ENCODE measurements around the gene EIF3D.
A peak's percentile ranks its signal among the peaks of the same experiment; 100 is the strongest.
"Not testable (repeated sequence)": the region's sequence is repeated elsewhere in the genome, so short reads cannot be mapped to it uniquely, and the experiment has no call there.

Gene EIF3D

GRCh38 chr22:36541831-36542411, 13.0 kb upstream of the EIF3D start:
- no peak for TF ChIP-seq CTCF (IDR thresholded peaks at IDR 0.05; ENCODE audit: low read depth, low read length)
- no peak overlapping the region for H3K4me3 ChIP-seq (replicated peaks in 1 of 2; ENCODE audit: low read depth in 2 of 2, low read length in 2 of 2)
- DNase-seq (ENCODE audit: low read depth in 2 of 2): peak; percentile 72 to 96

- TF ChIP-seq CTCF (IDR thresholded peaks at IDR 0.05; ENCODE audit: low read depth, low read length): no peak
- DNase-seq (ENCODE audit: low read depth in 2 of 2): peak in 1 of 2 donors; percentile 38
- no peak overlapping the region for H3K4me3 ChIP-seq (replicated peaks in 1 of 2; ENCODE audit: low read depth in 2 of 2, low read length in 2 of 2)
Measured at GRCh38 chr22:36540867-36541642, 12.1 kb upstream of the EIF3D start.

DNA sequence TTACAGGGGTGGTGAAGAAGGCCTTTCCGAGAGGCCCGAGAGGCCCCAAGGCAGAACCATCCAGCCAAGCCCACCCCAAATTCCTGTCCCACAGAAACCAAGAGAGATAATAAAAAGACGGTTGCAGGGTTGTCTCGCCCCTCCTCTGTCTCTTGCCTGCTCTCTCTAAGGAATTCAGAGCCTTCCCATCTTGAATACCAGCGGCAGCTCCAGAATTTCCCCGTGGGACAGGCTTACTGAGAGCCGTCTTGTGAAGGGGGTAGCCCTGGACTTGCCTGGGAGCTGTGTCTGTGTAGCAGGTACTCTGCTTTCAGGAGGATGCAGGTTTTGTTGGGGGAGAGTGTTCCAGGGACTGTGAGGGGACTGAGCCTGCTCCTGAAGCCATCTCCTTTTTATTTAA, 9.6 kb upstream of the EIF3D start:
- H3K4me3 ChIP-seq (replicated peaks in 1 of 2; ENCODE audit: low read depth in 2 of 2, low read length in 2 of 2): no peak overlapping the region
- no peak for TF ChIP-seq CTCF (IDR thresholded peaks at IDR 0.05; ENCODE audit: low read depth, low read length)
- no peak for DNase-seq (ENCODE audit: low read depth in 2 of 2)

DNA sequence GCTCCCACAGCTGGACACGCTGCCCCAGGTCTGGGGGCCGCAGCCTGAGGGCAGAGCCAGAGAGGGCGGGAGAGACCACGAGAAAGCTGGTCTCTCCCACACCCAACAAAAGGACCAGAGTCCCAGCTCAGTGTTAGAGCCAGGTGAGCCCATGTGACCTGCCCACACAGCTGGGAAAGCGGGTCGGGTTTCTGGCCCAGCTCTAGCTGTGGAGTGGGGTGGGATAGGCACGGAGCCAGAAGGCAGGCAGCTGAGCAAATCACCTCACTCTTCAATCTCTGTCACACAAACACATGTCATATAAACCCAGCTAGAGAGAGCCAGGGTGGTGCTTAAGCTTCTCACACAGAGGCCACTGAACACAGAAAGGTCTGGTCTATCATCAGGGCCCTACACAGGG, 7.8 kb upstream of the EIF3D start:
- no peak for TF ChIP-seq CTCF (IDR thresholded peaks at IDR 0.05; ENCODE audit: low read depth, low read length)
- no peak for DNase-seq (ENCODE audit: low read depth in 2 of 2)
- no peak overlapping the region for H3K4me3 ChIP-seq (replicated peaks in 1 of 2; ENCODE audit: low read depth in 2 of 2, low read length in 2 of 2)

DNA sequence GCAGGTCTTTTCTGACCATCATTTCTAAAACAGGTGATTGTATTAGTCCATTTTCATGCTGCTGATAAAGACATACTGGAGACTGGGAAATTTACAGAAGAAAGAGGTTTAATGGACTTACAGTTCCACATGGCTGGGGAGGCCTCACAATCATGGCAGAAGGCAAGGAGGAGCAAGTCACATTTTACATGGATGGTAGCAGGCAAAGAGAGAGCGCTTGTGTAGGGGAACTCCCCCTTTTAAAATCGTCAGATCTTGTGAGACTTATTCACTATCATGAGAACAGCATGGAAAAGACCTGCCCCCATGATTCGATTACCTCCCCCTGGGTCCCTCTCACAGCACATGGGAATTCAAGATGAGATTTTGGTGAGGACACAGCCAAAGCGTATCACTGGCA, 4.4 kb upstream of the EIF3D start:
- DNase-seq (ENCODE audit: low read depth in 2 of 2); H3K4me3 ChIP-seq (replicated peaks in 1 of 2; ENCODE audit: low read depth in 2 of 2, low read length in 2 of 2): not testable (repeated sequence)

GRCh38 chr22:36532466-36532865, 3.5 kb upstream of the EIF3D start:
- no peak overlapping the region for H3K4me3 ChIP-seq (replicated peaks in 1 of 2; ENCODE audit: low read depth in 2 of 2, low read length in 2 of 2)
- no peak for DNase-seq (ENCODE audit: low read depth in 2 of 2)
- no peak for TF ChIP-seq CTCF (IDR thresholded peaks at IDR 0.05; ENCODE audit: low read depth, low read length)

DNA sequence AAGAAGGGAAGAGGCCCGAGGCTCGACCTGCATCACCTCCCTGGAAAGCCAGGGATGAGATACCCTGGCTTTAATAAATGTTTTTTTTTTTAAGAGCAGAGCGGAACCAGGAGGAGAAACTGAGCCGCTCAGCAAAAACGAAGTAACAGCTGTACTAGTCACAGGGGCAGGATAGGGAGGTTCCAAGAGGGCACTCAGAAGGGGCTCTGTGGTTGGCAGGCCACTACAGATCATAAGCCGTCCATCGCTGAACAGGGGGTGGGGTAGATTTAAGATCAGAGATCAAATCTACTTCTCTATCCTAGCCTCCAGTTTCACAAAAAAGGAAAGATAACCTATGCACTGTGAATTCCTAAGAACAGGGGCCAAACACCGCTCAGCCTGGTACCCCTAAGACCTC, 625 bp downstream of the EIF3D start:
- no peak for TF ChIP-seq CTCF (IDR thresholded peaks at IDR 0.05; ENCODE audit: low read depth, low read length)
- DNase-seq (ENCODE audit: low read depth in 2 of 2): peak in 1 of 2 donors; percentile 40
- H3K4me3 ChIP-seq (replicated peaks in 1 of 2; ENCODE audit: low read depth in 2 of 2, low read length in 2 of 2): peak overlapping the region; percentile 76 to 92

All from cardiac fibroblast (primary cell).